IMR-90 (cell line): ENCODE data around the gene TSC22D3. TPM values are rescaled to one million over a fixed set of nuclear protein-coding genes. Genes with fewer than 3 reads are reported as not detected.

Source experiments
- ATAC-seq: fragments of 200-7000 bp; cut with Tn5 transposase; 2 replicates; pipeline ENCODE4 v1.9.1; 2020; ENCODE audit warnings: low read depth, mild to moderate bottlenecking, moderate library complexity
- BruUV-seq: library from RNA; stranded (reverse); fragments of 400-500 nt; replicated peaks from 2 replicates; lab custom pipeline; 2021; lab: Mats Ljungman, UMichigan
- CTCF ChIA-PET: fragments of 300-600 bp; formaldehyde crosslinking; extraction: SDS; loops from one replicate; lab custom pipeline; 2021; ENCODE audit warnings: antibody characterized with exemption; lab: Yijun Ruan, JAX
- POLR2A ChIA-PET: fragments of 300-600 bp; sonication (Branson Sonifier 250); formaldehyde crosslinking; loops from one replicate; lab custom pipeline; 2022; ENCODE audit warnings: antibody characterized with exemption; ENCODE audit not compliant: unreplicated experiment; lab: Charles Lee
- DNase-seq: peaks from one replicate; pipeline ENCODE4 v3.0.0; 2013
- H2AFZ ChIP-seq: replicated peaks from 2 replicates; pipeline ENCODE3; 2013; ENCODE audit warnings: low read length, mild to moderate bottlenecking; ENCODE audit not compliant: poor library complexity
- H2AK5ac ChIP-seq: 2 replicates; pipeline ENCODE4 v1.6.1; 2013; ENCODE audit warnings: low read depth, low read length, inconsistent platforms
- H2AK9ac ChIP-seq: replicated peaks from 2 replicates; pipeline ENCODE3; 2013; ENCODE audit warnings: mild to moderate bottlenecking, low read depth, low read length, moderate library complexity; ENCODE audit not compliant: poor library complexity
- H2BK120ac ChIP-seq: 2 replicates; pipeline ENCODE4 v1.6.1; 2013; ENCODE audit warnings: low read depth, low read length, inconsistent platforms
- H2BK15ac ChIP-seq: 3 replicates; pipeline ENCODE4 v1.6.1; 2013; ENCODE audit warnings: low read depth, low read length, inconsistent platforms
- H2BK20ac ChIP-seq: 2 replicates; pipeline ENCODE4 v1.6.1; 2013; ENCODE audit warnings: low read depth, mild to moderate bottlenecking, inconsistent platforms, low read length, moderate library complexity
- H2BK5ac ChIP-seq: 2 replicates; pipeline ENCODE4 v1.6.1; 2013; ENCODE audit warnings: mild to moderate bottlenecking, low read depth, low read length, inconsistent platforms; ENCODE audit not compliant: poor library complexity, severe bottlenecking
- H3K14ac ChIP-seq: replicated peaks from 2 replicates; pipeline ENCODE4 v1.6.1; 2013; ENCODE audit warnings: low read depth, low read length, inconsistent platforms
- H3K18ac ChIP-seq: 2 replicates; pipeline ENCODE4 v1.6.1; 2013; ENCODE audit warnings: low read depth, low read length, control low read depth
- H3K23ac ChIP-seq: 2 replicates; pipeline ENCODE4 v1.6.1; 2013; ENCODE audit warnings: low read depth, low read length, inconsistent platforms
- H3K27ac ChIP-seq: 2 replicates; pipeline ENCODE4 v1.5.1; 2013; ENCODE audit warnings: mild to moderate bottlenecking, control low read depth, low read length; ENCODE audit not compliant: insufficient read depth
- H3K27me3 ChIP-seq: 2 replicates; pipeline ENCODE4 v1.6.1; 2013; ENCODE audit warnings: low read length; ENCODE audit not compliant: control insufficient read depth, insufficient read depth
- H3K36me3 ChIP-seq: 2 replicates; pipeline ENCODE4 v1.6.1; 2013; ENCODE audit warnings: low read length, mixed read lengths; ENCODE audit not compliant: control insufficient read depth, insufficient read depth
- H3K4ac ChIP-seq: 2 replicates; pipeline ENCODE4 v1.6.1; 2013; ENCODE audit warnings: low read depth, low read length, inconsistent platforms
- H3K4me1 ChIP-seq: 2 replicates; pipeline ENCODE4 v1.6.1; 2013; ENCODE audit warnings: low read length, mixed read lengths; ENCODE audit not compliant: control insufficient read depth, insufficient read depth
- H3K4me2 ChIP-seq: 2 replicates; pipeline ENCODE4 v1.6.1; 2013; ENCODE audit warnings: low read depth, mild to moderate bottlenecking, control low read depth, low read length, moderate library complexity
- H3K4me3 ChIP-seq: 2 replicates; pipeline ENCODE4 v1.5.1; 2013; ENCODE audit warnings: low read depth, mild to moderate bottlenecking, control low read depth, low read length, moderate library complexity; ENCODE audit not compliant: insufficient read depth
- H3K56ac ChIP-seq: 2 replicates; pipeline ENCODE4 v1.6.1; 2013; ENCODE audit warnings: low read length, inconsistent platforms; ENCODE audit not compliant: insufficient read depth; ENCODE audit errors: extremely low read depth
- H3K79me1 ChIP-seq, 2 experiments: 2 replicates each; pipeline ENCODE4 v1.6.1; 2013; ENCODE audit warnings: low read length in 2 of 2, inconsistent platforms in 1 of 2, low read depth in 1 of 2
- H3K9ac ChIP-seq: 2 replicates; pipeline ENCODE4 v1.6.1; 2013; ENCODE audit warnings: low read depth, low read length, control low read depth
- H3K9me1 ChIP-seq: 2 replicates; pipeline ENCODE4 v1.6.1; 2013; ENCODE audit warnings: low read length, inconsistent platforms; ENCODE audit not compliant: insufficient read depth
- H3K9me3 ChIP-seq: 2 replicates; pipeline ENCODE4 v1.6.1; 2013; ENCODE audit warnings: low read length; ENCODE audit not compliant: control insufficient read depth, insufficient read depth
- H4K20me1 ChIP-seq: 2 replicates; pipeline ENCODE4 v1.6.1; 2013; ENCODE audit warnings: low read length, inconsistent platforms; ENCODE audit not compliant: insufficient read depth
- H4K5ac ChIP-seq: 2 replicates; pipeline ENCODE4 v1.6.1; 2013; ENCODE audit warnings: mild to moderate bottlenecking, low read depth, low read length, control low read depth
- H4K8ac ChIP-seq, 2 experiments: 2 replicates each; pipeline ENCODE4 v1.6.1; 2013; ENCODE audit warnings: low read depth in 2 of 2, low read length in 2 of 2, control low read depth in 1 of 2, inconsistent platforms in 1 of 2
- H4K91ac ChIP-seq: 2 replicates; pipeline ENCODE4 v1.6.1; 2013; ENCODE audit warnings: low read depth, low read length, inconsistent platforms; ENCODE audit not compliant: insufficient read depth
- CEBPB ChIP-seq: IDR thresholded peaks from 2 replicates; pipeline ENCODE4 v1.6.1; 2012; ENCODE audit warnings: low read depth, low read length, improper control_type of control experiment
- CHD1 ChIP-seq: IDR thresholded peaks from 2 replicates; pipeline ENCODE4 v1.6.1; 2012; ENCODE audit warnings: low read depth, low read length, improper control_type of control experiment
- FOS ChIP-seq: fragments of 150-350 bp; IDR thresholded peaks from 2 replicates; pipeline ENCODE4 v1.6.1; 2016; ENCODE audit warnings: low read depth, low read length
- MXI1 ChIP-seq: IDR thresholded peaks from 2 replicates; pipeline ENCODE4 v1.6.1; 2012; ENCODE audit warnings: low read depth, mild to moderate bottlenecking, low read length, moderate library complexity, borderline replicate concordance
- NFE2L2 ChIP-seq: fragments of 150-350 bp; IDR thresholded peaks from 2 replicates; pipeline ENCODE4 v1.6.1; 2016; ENCODE audit warnings: low read depth, mild to moderate bottlenecking, low read length
- POLR2A ChIP-seq: IDR thresholded peaks from 2 replicates; pipeline ENCODE4 v1.6.1; 2012; ENCODE audit warnings: mild to moderate bottlenecking, low read depth, low read length
- RCOR1 ChIP-seq: IDR thresholded peaks from 2 replicates; pipeline ENCODE4 v1.6.1; 2012; ENCODE audit warnings: mild to moderate bottlenecking, low read length, improper control_type of control experiment; ENCODE audit not compliant: insufficient replicate concordance
- RFX5 ChIP-seq: IDR thresholded peaks from 2 replicates; pipeline ENCODE4 v1.8.0; 2012; ENCODE audit warnings: low read depth, mild to moderate bottlenecking, low read length, moderate library complexity
- SMC3 ChIP-seq: fragments of 150-350 bp; IDR thresholded peaks from 2 replicates; pipeline ENCODE4 v1.6.1; 2016; ENCODE audit warnings: low read depth, mild to moderate bottlenecking, antibody characterized with exemption, low read length, moderate library complexity
- WGBS, 2 experiments: methylation state at CpG; one replicate each; pipeline versions ENCODE4 v1.1.5 to v1.1.7; 2013; ENCODE audit warnings: missing lambda C conversion rate in 2 of 2; ENCODE audit not compliant: insufficient read length in 1 of 2; ENCODE audit errors: extremely low coverage in 2 of 2; 5-methylcytosine and 5-hydroxymethylcytosine counted together
- dilution Hi-C: fragments of 300-500 bp; cut with HindIII; formaldehyde crosslinking; loops from one replicate; pipeline ENCODE4 v1.14.3; 2018; ENCODE audit warnings: low sequenced_read_pairs; ENCODE audit not compliant: unreplicated experiment
- in situ Hi-C: fragments of 300-500 bp; cut with MboI; formaldehyde crosslinking; loops from 3 replicates; pipeline ENCODE4 v1.14.3; 2019; ENCODE audit warnings: low sequenced_read_pairs, inconsistent platforms, mixed read lengths
- intact Hi-C: fragments of 100-400 bp; cut with micrococcal nuclease; formaldehyde crosslinking; loops from 2 replicates; pipeline ENCODE4 v1.10.0; 2022
- polyA plus RNA-seq, 3 experiments: library from polyadenylated mRNA; depleted of rRNA; stranded (reverse); fragments of >200 nt; gene quantifications; 2 replicates each; pipeline ENCODE4 v1.2.3, GENCODE V29; 2012; ENCODE audit warnings: low replicate concordance in 1 of 3
- total RNA-seq: library from RNA; depleted of rRNA; stranded (reverse); fragments of >200 nt; gene quantifications from 2 replicates; pipeline ENCODE4 v1.2.3, GENCODE V29; 2012
- TF ChIP-seq, protein P1 (sequence below): conservative IDR thresholded peaks from 2 replicates; pipeline ENCODE4 v1.5.1; 2012; ENCODE audit warnings: mild to moderate bottlenecking, low read depth, low read length, improper control_type of control experiment
- TF ChIP-seq, protein P2 (sequence below): fragments of 150-350 bp; IDR thresholded peaks from 2 replicates; pipeline ENCODE4 v1.6.1; 2017; ENCODE audit warnings: mild to moderate bottlenecking, antibody characterized with exemption, low read length, low read depth
- TF ChIP-seq, protein P3 (sequence below): fragments of 150-350 bp; IDR thresholded peaks from 2 replicates; pipeline ENCODE4 v1.6.1; 2016; ENCODE audit warnings: low read depth, mild to moderate bottlenecking, low read length, moderate library complexity, borderline replicate concordance

Gene TSC22D3
- total and polyA plus RNA-seq, 2 of the 4 experiments (the other 2 are of a cell fraction), result 9.9 to 14.0 TPM

DNA sequence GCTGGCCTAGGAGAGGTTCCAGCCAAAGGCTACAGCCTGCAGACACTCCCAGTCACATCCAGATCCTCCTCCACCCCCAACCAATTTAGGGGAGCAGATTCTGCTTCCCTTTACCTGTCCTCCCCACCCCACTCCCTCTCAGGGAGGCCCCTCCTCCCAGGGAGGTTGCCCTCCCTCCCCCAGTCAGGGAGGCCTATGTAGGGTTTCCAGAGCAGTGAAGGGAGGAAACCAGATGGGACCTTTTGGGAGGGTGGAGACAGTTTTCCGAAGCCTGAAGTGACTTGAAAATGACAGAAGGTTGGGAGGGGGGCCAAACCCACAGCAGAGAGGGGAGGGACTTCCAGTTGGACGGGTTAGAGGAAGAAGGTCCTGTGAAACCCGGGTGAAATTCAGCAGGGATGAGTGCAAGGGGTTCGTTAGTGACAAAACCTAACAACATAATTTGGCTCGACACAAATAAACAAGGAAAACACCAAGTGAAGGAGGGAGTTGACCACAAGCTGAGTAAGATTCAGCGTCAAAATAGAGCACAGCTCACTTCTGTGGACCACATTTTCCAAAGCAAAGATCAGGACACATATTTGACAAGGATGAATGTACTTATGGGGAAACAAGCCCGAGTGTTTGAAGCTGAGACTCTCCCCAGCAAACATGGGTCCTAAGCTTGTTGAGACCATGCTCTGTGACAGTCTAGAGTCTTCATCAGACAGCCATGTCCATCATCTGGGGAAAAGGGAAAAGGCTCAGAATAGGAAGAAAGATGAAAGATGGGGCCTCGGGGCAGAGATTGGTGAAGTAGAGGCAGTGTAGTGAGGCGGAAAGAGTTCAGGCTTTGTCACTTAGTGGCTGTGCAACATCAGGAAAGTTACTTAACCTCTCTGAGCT is 100.9 kb downstream of the TSC22D3 start:
- dilution Hi-C loops (no loop called here), in situ Hi-C loops (loop anchor here (5.0 kb wide), 1 partner anchor 43 kb away; no protein-coding TSS in a partner anchor), intact Hi-C loops (loop anchor here (5.0 kb wide), 1 partner anchor 103 kb away; the partner anchor contains the start of genes NCBP2L and TSC22D3)
- POLR2A ChIA-PET, result interaction anchor here (0.8 kb wide), 1 partner anchor 42 kb away, joined by 3 read pairs; no protein-coding TSS in a partner anchor
- Histone ChIP-seq H3K56ac (no peak overlapping the region), H3K4me2 (no peak overlapping the region), H2AFZ (no peak overlapping the region), H2BK20ac (no peak overlapping the region), H2BK15ac (no peak overlapping the region), H4K20me1 (no peaks in the 10 kb centered on the region), H3K36me3 (no peaks in the 10 kb centered on the region), H4K5ac (no peak overlapping the region), H3K9me1 (no peaks in the 10 kb centered on the region), H3K27me3 (peaks cover 11% of the 10 kb centered on the region; the same call in 1 of the 2 replicates), H4K91ac (no peak overlapping the region), H3K79me1 (no peaks in the 10 kb centered on the region), H2BK120ac (no peak overlapping the region), H4K8ac (no peak overlapping the region), H2AK9ac (no peak overlapping the region), H3K14ac (no peak overlapping the region), H3K18ac (no peak overlapping the region), H3K9ac (no peak overlapping the region), H3K4me1 (0 out of 2 replicates have a peak, but pooled peaks cover 1% of the 10 kb centered on the region), H3K4ac (no peak overlapping the region), H3K4me3 (no peak overlapping the region), H2BK5ac (no peak overlapping the region), H2AK5ac (no peak overlapping the region), H3K9me3 (no peaks in the 10 kb centered on the region), H3K27ac (no peak overlapping the region), H3K23ac (no peak overlapping the region)
- WGBS, 2 experiments, result 39% methylated on average over 3 of the region's 9 CpGs; no CpG with 5 or more reads in 1 of the 2 experiments
- DNase-seq (no peak), ATAC-seq (no peak)
- CTCF ChIA-PET, result interaction anchor here (2.0 kb wide), 1 partner anchor 42 kb away, joined by 8 read pairs; no protein-coding TSS in a partner anchor
- no TSS peak for BruUV-seq
- TF ChIP-seq MXI1, result no peak
- no peak for TF ChIP-seq NFE2L2
- no peak for TF ChIP-seq POLR2A
- TF ChIP-seq RFX5, result no peak
- no peak for TF ChIP-seq CHD1
- TF ChIP-seq, protein P1, sequence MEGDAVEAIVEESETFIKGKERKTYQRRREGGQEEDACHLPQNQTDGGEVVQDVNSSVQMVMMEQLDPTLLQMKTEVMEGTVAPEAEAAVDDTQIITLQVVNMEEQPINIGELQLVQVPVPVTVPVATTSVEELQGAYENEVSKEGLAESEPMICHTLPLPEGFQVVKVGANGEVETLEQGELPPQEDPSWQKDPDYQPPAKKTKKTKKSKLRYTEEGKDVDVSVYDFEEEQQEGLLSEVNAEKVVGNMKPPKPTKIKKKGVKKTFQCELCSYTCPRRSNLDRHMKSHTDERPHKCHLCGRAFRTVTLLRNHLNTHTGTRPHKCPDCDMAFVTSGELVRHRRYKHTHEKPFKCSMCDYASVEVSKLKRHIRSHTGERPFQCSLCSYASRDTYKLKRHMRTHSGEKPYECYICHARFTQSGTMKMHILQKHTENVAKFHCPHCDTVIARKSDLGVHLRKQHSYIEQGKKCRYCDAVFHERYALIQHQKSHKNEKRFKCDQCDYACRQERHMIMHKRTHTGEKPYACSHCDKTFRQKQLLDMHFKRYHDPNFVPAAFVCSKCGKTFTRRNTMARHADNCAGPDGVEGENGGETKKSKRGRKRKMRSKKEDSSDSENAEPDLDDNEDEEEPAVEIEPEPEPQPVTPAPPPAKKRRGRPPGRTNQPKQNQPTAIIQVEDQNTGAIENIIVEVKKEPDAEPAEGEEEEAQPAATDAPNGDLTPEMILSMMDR, result no peak
- TF ChIP-seq, protein P2, sequence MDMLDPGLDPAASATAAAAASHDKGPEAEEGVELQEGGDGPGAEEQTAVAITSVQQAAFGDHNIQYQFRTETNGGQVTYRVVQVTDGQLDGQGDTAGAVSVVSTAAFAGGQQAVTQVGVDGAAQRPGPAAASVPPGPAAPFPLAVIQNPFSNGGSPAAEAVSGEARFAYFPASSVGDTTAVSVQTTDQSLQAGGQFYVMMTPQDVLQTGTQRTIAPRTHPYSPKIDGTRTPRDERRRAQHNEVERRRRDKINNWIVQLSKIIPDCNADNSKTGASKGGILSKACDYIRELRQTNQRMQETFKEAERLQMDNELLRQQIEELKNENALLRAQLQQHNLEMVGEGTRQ, result no peak
- TF ChIP-seq, protein P3, sequence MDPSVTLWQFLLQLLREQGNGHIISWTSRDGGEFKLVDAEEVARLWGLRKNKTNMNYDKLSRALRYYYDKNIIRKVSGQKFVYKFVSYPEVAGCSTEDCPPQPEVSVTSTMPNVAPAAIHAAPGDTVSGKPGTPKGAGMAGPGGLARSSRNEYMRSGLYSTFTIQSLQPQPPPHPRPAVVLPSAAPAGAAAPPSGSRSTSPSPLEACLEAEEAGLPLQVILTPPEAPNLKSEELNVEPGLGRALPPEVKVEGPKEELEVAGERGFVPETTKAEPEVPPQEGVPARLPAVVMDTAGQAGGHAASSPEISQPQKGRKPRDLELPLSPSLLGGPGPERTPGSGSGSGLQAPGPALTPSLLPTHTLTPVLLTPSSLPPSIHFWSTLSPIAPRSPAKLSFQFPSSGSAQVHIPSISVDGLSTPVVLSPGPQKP, result no peak
- no peak for TF ChIP-seq RCOR1
- TF ChIP-seq CEBPB, result no peak
- TF ChIP-seq FOS, result no peak
- no peak for TF ChIP-seq SMC3
